22Rv1 (cell line): ENCODE results near the gene KRTAP5-8.

Experiments
- H3K27ac ChIP-seq: fragments of 450-650 bp; 2 replicates; pipeline ENCODE4 v1.5.1; 2017
- CTCF ChIP-seq: fragments of 450-650 bp; IDR thresholded peaks from 2 replicates; pipeline ENCODE4 v1.5.1; 2017; ENCODE audit warnings: mild to moderate bottlenecking
- ZFX ChIP-seq: fragments of 450-650 bp; IDR thresholded peaks from 2 replicates; pipeline ENCODE4 v1.6.1; 2017; ENCODE audit warnings: antibody characterized with exemption, borderline replicate concordance

KRTAP5-8 gene

GRCh38 chr11:71501071-71501985 is 36.5 kb upstream of the KRTAP5-8 start:
- H3K27ac ChIP-seq, result no peak overlapping the region

GRCh38 chr11:71502026-71502425 is 35.8 kb upstream of the KRTAP5-8 start:
- no peak overlapping the region for H3K27ac ChIP-seq
- TF ChIP-seq ZFX (no peak), CTCF (no peak)

More at GRCh38 chr11:71501071-71501985, 36.5 kb upstream of the KRTAP5-8 start:
- TF ChIP-seq ZFX (no peak), CTCF (no peak)

- H3K27ac ChIP-seq, result no peak overlapping the region
- no peak for TF ChIP-seq CTCF
- TF ChIP-seq ZFX, result no peak
These were observed 34.9 kb upstream of the KRTAP5-8 start for GRCh38 chr11:71502871-71503435.

- no peak for TF ChIP-seq ZFX
- no peak for TF ChIP-seq CTCF
- no peak overlapping the region for H3K27ac ChIP-seq
These were observed 33.3 kb upstream of the KRTAP5-8 start for GRCh38 chr11:71504531-71504930.

- TF ChIP-seq CTCF (no peak), ZFX (no peak)
- no peak overlapping the region for H3K27ac ChIP-seq
These were observed 32.8 kb upstream of the KRTAP5-8 start for GRCh38 chr11:71505001-71505400.

GRCh38 chr11:71505781-71506180 is 32.0 kb upstream of the KRTAP5-8 start:
- no peak overlapping the region for H3K27ac ChIP-seq
- TF ChIP-seq CTCF (no peak), ZFX (no peak)

GRCh38 chr11:71507102-71507501 is 30.7 kb upstream of the KRTAP5-8 start:
- TF ChIP-seq CTCF, result no peak
- TF ChIP-seq ZFX, result no peak
- H3K27ac ChIP-seq, result no peak overlapping the region
